Fibroblast of the conjunctiva (primary cell): Measurements from ENCODE around the gene NT5C.

Experiments used
- DNase-seq: peaks from one replicate; pipeline ENCODE4 v3.0.0-alpha.2; 2010; ENCODE audit warnings: low read depth

The NT5C gene

GRCh38 chr17:75091855-75092327, 39.7 kb downstream of the NT5C start:
- DNase-seq: no peak

DNA sequence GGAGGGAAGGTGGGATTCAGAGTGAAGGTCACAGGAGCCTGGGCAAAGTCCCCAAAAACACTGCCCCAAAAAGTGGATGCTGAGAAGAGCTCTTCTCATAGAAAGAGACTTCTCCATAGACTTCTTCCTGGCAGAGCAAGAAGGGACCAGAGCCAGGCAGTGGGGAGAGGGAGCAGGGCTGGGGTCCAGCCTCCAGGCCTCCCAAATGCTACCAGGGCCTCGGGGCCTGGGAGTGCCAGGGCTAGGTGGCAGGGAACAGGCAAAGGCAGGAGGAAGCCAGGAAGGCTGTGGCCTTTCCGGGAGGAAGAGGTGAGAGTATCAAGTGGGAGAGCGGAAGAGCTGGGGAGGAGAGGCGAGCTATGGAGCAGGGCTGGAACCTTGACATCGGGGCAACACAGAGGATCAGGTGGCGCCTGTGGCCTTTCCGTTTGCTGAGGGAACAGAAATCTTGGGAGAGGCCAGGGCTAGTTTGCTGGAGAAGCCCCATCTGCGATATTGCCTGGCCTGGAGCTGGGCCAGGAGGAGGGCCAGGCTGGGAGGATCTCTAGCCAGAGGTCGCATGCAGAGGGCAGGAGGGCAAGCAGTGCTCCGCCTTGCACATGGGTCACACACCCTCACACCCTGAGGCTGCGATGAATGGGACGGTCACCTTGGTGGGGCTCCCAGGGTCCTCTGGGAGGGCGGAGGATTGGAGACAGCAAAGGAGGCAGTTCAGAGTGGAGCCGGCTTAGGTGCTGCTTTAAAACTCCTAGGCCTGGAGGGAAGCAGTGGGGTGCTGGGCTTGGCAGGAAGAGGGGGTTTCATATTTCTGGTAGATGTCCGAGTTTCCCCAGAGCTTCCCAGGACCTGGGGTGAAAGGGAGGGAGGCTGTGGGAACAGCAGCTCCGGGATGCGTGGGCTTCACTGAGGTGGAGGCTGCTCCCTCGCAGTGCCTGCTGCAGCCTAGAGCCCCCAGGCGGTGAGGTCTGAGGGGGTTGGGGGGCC, 40.4 kb downstream of the NT5C start:
- DNase-seq: no peak

GRCh38 chr17:75088465-75089417, 42.8 kb downstream of the NT5C start:
- no peak for DNase-seq

- DNase-seq: no peak
Observed at GRCh38 chr17:75087558-75088453, 43.7 kb downstream of the NT5C start, which contains the start of gene SLC16A5. Gene SLC16A5 (plus strand): TSS chr17:75087954. CDS start chr17:75093637, 5,683 bp downstream.

DNA sequence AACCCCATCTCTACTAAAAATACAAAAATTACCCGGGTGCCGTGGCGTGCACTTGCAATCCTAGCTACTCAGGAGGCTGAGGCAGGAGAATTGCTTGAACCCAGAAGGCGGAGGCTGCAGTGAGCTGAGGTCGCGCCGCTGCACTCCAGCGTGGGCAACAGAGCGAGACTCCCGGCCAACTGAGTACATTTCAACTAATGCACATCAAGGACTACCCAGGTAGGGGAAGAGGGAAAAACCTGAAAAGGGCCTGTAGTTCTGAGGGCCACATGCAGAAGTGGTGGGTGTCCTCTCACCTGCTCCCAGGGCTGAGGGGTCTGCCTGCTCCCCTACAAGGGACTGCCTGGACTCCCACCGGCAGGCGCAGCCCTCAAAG, 44.4 kb downstream of the NT5C start:
- no peak for DNase-seq

DNA sequence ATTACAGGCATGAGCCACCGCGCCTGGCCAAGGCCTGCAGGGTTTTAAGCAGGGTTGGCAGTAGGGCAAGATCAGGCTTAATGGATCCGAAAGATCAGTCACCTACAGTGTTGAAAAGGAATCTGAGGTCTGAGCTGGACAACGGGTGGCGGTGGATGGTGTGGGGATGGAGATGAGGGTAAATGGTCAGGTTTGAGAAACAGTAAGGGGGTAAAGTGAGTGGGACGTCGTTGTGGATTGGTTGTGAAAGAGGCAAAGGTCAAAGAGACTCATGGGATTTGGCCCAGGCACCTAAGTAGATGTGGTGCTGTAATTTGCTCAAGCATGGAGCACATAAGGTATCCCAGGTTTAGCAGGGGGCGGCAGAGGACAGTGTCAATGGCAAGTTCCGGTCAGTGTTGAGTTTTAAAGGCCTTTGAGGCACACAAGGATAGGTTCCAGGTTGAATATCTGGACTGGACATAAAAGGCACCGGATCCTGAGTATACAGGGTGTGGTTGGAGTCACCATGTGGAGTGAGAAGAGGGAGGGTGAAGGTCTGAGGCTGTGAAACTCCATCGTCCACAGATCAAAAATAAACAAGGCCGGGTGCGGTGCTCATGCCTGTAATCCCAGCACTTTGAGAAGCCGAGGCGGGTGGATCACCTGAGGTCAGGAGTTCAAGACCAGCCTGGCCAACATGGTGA, 44.9 kb downstream of the NT5C start:
- DNase-seq: no peak

- DNase-seq: no peak
Observed at GRCh38 chr17:75084039-75084660, 47.4 kb downstream of the NT5C start.

DNA sequence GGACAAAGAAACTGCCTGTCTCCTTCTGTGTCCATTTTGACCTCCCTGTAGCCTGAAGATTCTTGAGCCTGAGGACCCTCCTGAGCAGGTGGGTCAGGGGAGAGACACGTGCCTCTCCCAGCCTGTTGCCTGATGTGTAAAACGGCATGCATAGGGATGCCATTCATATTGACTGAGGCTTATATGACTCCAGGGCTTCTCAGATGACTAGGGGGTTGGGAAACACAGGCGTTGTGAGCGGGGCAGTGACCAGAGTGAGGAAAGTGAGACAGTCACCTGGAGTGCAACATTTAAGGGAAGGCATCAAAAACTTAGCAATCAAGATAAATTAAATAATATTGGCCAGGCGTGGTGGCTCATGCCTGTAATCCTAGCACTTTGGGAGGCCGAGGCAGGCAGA, 48.9 kb downstream of the NT5C start:
- no peak for DNase-seq

- no peak for DNase-seq
Observed at GRCh38 chr17:75081611-75082540, 49.7 kb downstream of the NT5C start.
